ENCODE data around the gene TIAM2.

TIAM2 gene

GRCh38 chr6:154980273-154981078, 14.6 kb upstream of the TIAM2 start:
- no peak for ATAC-seq
- H3K4me3 Mint-ChIP-seq = no peak overlapping the region
- H3K4me1 Mint-ChIP-seq = no peaks in the 10 kb centered on the region
- no peaks in the 10 kb centered on the region for H3K36me3 Mint-ChIP-seq
- H3K27ac Mint-ChIP-seq = no peak overlapping the region
- H3K9me3 Mint-ChIP-seq = no peaks in the 10 kb centered on the region
- no peak for DNase-seq (ENCODE audit: low spot score in 2 of 2)

GRCh38 chr6:154981079-154981870, 13.8 kb upstream of the TIAM2 start:
- no peak for DNase-seq (ENCODE audit: low spot score in 2 of 2)
- H3K36me3 Mint-ChIP-seq = no peaks in the 10 kb centered on the region
- H3K4me1 Mint-ChIP-seq = no peaks in the 10 kb centered on the region
- peak; percentile 60 for ATAC-seq
- H3K27ac Mint-ChIP-seq = no peak overlapping the region
- no peak overlapping the region for H3K4me3 Mint-ChIP-seq
- H3K9me3 Mint-ChIP-seq = no peaks in the 10 kb centered on the region

GRCh38 chr6:154984146-154984545, 11.0 kb upstream of the TIAM2 start:
- ATAC-seq (no peak), DNase-seq (ENCODE audit: low spot score in 2 of 2) (no peak)
- Mint-ChIP-seq H3K4me1 (no peaks in the 10 kb centered on the region), H3K36me3 (no peaks in the 10 kb centered on the region), H3K4me3 (no peak overlapping the region), H3K27ac (no peak overlapping the region), H3K9me3 (peaks cover 4% of the 10 kb centered on the region)

- no peak overlapping the region for H3K27ac Mint-ChIP-seq
- DNase-seq (ENCODE audit: low spot score in 2 of 2) = no peak
These were observed 8.3 kb upstream of the TIAM2 start for GRCh38 chr6:154986787-154987235.

GRCh38 chr6:154989448-154989847, 5.7 kb upstream of the TIAM2 start:
- Mint-ChIP-seq H3K4me1 (no peaks in the 10 kb centered on the region), H3K9me3 (peaks cover 4% of the 10 kb centered on the region), H3K4me3 (no peak overlapping the region), H3K27ac (no peak overlapping the region), H3K36me3 (no peaks in the 10 kb centered on the region)
- ATAC-seq (no peak), DNase-seq (ENCODE audit: low spot score in 2 of 2) (no peak)

More at GRCh38 chr6:154986787-154987235, 8.3 kb upstream of the TIAM2 start:
- H3K36me3 Mint-ChIP-seq = no peaks in the 10 kb centered on the region
- H3K4me3 Mint-ChIP-seq = no peak overlapping the region
- no peak for ATAC-seq
- no peaks in the 10 kb centered on the region for H3K4me1 Mint-ChIP-seq
- peaks cover 4% of the 10 kb centered on the region for H3K9me3 Mint-ChIP-seq

GRCh38 chr6:154991207-154991606, 3.9 kb upstream of the TIAM2 start:
- Mint-ChIP-seq H3K4me3 (no peak overlapping the region), H3K36me3 (no peaks in the 10 kb centered on the region), H3K4me1 (no peaks in the 10 kb centered on the region), H3K27ac (no peak overlapping the region), H3K9me3 (peaks cover 4% of the 10 kb centered on the region)
- no peak for DNase-seq (ENCODE audit: low spot score in 2 of 2)
- ATAC-seq = no peak

GRCh38 chr6:154993026-154993425, 2.1 kb upstream of the TIAM2 start:
- H3K9me3 Mint-ChIP-seq = peaks cover 4% of the 10 kb centered on the region
- H3K4me1 Mint-ChIP-seq = peaks cover 7% of the 10 kb centered on the region
- no peaks in the 10 kb centered on the region for H3K36me3 Mint-ChIP-seq
- ATAC-seq = no peak
- no peak overlapping the region for H3K27ac Mint-ChIP-seq
- no peak for DNase-seq (ENCODE audit: low spot score in 2 of 2)
- H3K4me3 Mint-ChIP-seq = no peak overlapping the region

- DNase-seq (ENCODE audit: low spot score in 2 of 2) (no peak), ATAC-seq (no peak)
- peaks cover 7% of the 10 kb centered on the region for H3K4me1 Mint-ChIP-seq
- H3K4me3 Mint-ChIP-seq = no peak overlapping the region
- no peaks in the 10 kb centered on the region for H3K36me3 Mint-ChIP-seq
- no peaks in the 10 kb centered on the region for H3K9me3 Mint-ChIP-seq
- H3K27ac Mint-ChIP-seq = no peak overlapping the region
These were observed 1.4 kb upstream of the TIAM2 start for GRCh38 chr6:154993710-154994109.

- no peaks in the 10 kb centered on the region for H3K36me3 Mint-ChIP-seq
- H3K27ac Mint-ChIP-seq = no peak overlapping the region
- H3K4me3 Mint-ChIP-seq = peak overlapping the region; percentile 63
- ATAC-seq = no peak
- DNase-seq (ENCODE audit: low spot score in 2 of 2) = no peak
- peaks cover 7% of the 10 kb centered on the region for H3K4me1 Mint-ChIP-seq
- no peaks in the 10 kb centered on the region for H3K9me3 Mint-ChIP-seq
These were observed 270 bp upstream of the TIAM2 start for GRCh38 chr6:154994836-154995253.

- Mint-ChIP-seq H3K27ac (no peak overlapping the region), H3K4me3 (peak overlapping the region; percentile 63), H3K36me3 (no peaks in the 10 kb centered on the region), H3K9me3 (no peaks in the 10 kb centered on the region), H3K4me1 (peaks cover 7% of the 10 kb centered on the region)
- no peak for ATAC-seq
- no peak for DNase-seq (ENCODE audit: low spot score in 2 of 2)
These were observed 988 bp downstream of the TIAM2 start for GRCh38 chr6:154996016-154996590.

- no peak overlapping the region for H3K27ac Mint-ChIP-seq
- H3K9me3 Mint-ChIP-seq = no peaks in the 10 kb centered on the region
- no peaks in the 10 kb centered on the region for H3K36me3 Mint-ChIP-seq
- peaks cover 7% of the 10 kb centered on the region for H3K4me1 Mint-ChIP-seq
- no peak for DNase-seq (ENCODE audit: low spot score in 2 of 2)
- peak overlapping the region; percentile 63 for H3K4me3 Mint-ChIP-seq
- no peak for ATAC-seq
These were observed 1.8 kb downstream of the TIAM2 start for GRCh38 chr6:154996841-154997311.

GRCh38 chr6:154998855-154999254, 3.7 kb downstream of the TIAM2 start:
- peaks cover 7% of the 10 kb centered on the region for H3K4me1 Mint-ChIP-seq
- H3K4me3 Mint-ChIP-seq = no peak overlapping the region
- no peaks in the 10 kb centered on the region for H3K36me3 Mint-ChIP-seq
- no peak overlapping the region for H3K27ac Mint-ChIP-seq
- H3K9me3 Mint-ChIP-seq = no peaks in the 10 kb centered on the region
- ATAC-seq (no peak), DNase-seq (ENCODE audit: low spot score in 2 of 2) (no peak)

GRCh38 chr6:155001482-155001881, 6.4 kb downstream of the TIAM2 start:
- no peak for DNase-seq (ENCODE audit: low spot score in 2 of 2)
- H3K27ac Mint-ChIP-seq = no peak overlapping the region
- H3K9me3 Mint-ChIP-seq = no peaks in the 10 kb centered on the region
- peaks cover 7% of the 10 kb centered on the region for H3K4me1 Mint-ChIP-seq
- no peak overlapping the region for H3K4me3 Mint-ChIP-seq
- no peak for ATAC-seq
- no peaks in the 10 kb centered on the region for H3K36me3 Mint-ChIP-seq

- no peak for DNase-seq (ENCODE audit: low spot score in 2 of 2)
- Mint-ChIP-seq H3K36me3 (no peaks in the 10 kb centered on the region), H3K9me3 (no peaks in the 10 kb centered on the region), H3K4me3 (no peak overlapping the region), H3K27ac (no peak overlapping the region), H3K4me1 (peaks cover 4% of the 10 kb centered on the region)
- no peak for ATAC-seq
These were observed 6.8 kb downstream of the TIAM2 start for GRCh38 chr6:155001934-155002333.

- DNase-seq (ENCODE audit: low spot score in 2 of 2) (no peak), ATAC-seq (no peak)
- H3K4me3 Mint-ChIP-seq = no peak overlapping the region
- H3K27ac Mint-ChIP-seq = no peak overlapping the region
- H3K36me3 Mint-ChIP-seq = no peaks in the 10 kb centered on the region
- no peaks in the 10 kb centered on the region for H3K9me3 Mint-ChIP-seq
- H3K4me1 Mint-ChIP-seq = no peaks in the 10 kb centered on the region
These were observed 8.4 kb downstream of the TIAM2 start for GRCh38 chr6:155003476-155003875.
